MM.1S (cell line): Measurements from ENCODE around the gene GNAT1.

Source experiments
- DNase-seq: peaks from one replicate; pipeline ENCODE4 v3.0.0-alpha.2; 2015
- H2AFZ ChIP-seq: fragments of 300-600 bp; sonication (generic); 2 replicates; pipeline ENCODE4 v1.6.0; 2016; ENCODE audit warnings: antibody characterized with exemption, low read length
- H3F3A ChIP-seq: fragments of 300-600 bp; sonication (generic); 2 replicates; pipeline ENCODE4 v1.6.1; 2016; ENCODE audit warnings: mild to moderate bottlenecking, antibody characterized with exemption, low read length, moderate library complexity, mixed read lengths; ENCODE audit not compliant: insufficient read depth
- H3K27ac ChIP-seq: fragments of 300-600 bp; sonication (generic); 2 replicates; pipeline ENCODE4 v1.5.1; 2016; ENCODE audit warnings: mild to moderate bottlenecking, low read length
- H3K27me3 ChIP-seq: fragments of 300-600 bp; sonication (generic); replicated peaks from 2 replicates; pipeline ENCODE4 v1.6.0; 2016; ENCODE audit warnings: low read length; ENCODE audit not compliant: insufficient read depth
- H3K36me3 ChIP-seq: fragments of 300-600 bp; sonication (generic); replicated peaks from 2 replicates; pipeline ENCODE4 v1.6.1; 2016; ENCODE audit warnings: mild to moderate bottlenecking, low read length, mixed read lengths; ENCODE audit not compliant: insufficient read depth
- H3K4me1 ChIP-seq: fragments of 300-600 bp; sonication (generic); 2 replicates; pipeline ENCODE4 v1.6.1; 2016; ENCODE audit warnings: low read length, mixed read lengths
- H3K4me2 ChIP-seq: fragments of 300-600 bp; sonication (generic); 2 replicates; pipeline ENCODE4 v1.6.0; 2016; ENCODE audit warnings: low read depth, low read length
- H3K4me3 ChIP-seq: fragments of 300-600 bp; sonication (generic); 2 replicates; pipeline ENCODE4 v1.5.1; 2016; ENCODE audit warnings: low read length, mixed read lengths
- H3K79me2 ChIP-seq: fragments of 300-600 bp; sonication (generic); 2 replicates; pipeline ENCODE4 v1.6.1; 2016; ENCODE audit warnings: mixed run types, low read length, mixed read lengths
- H3K9ac ChIP-seq: fragments of 300-600 bp; sonication (generic); 2 replicates; pipeline ENCODE4 v1.6.1; 2016; ENCODE audit warnings: low read length, mixed read lengths
- H3K9me2 ChIP-seq: fragments of 300-600 bp; sonication (generic); replicated peaks from 2 replicates; pipeline ENCODE4 v1.6.1; 2016; ENCODE audit warnings: mild to moderate bottlenecking, low read length, mixed read lengths; ENCODE audit not compliant: insufficient read depth
- H3K9me3 ChIP-seq: fragments of 300-600 bp; sonication (generic); replicated peaks from 2 replicates; pipeline ENCODE4 v1.6.1; 2016; ENCODE audit warnings: mild to moderate bottlenecking, low read length, mixed read lengths; ENCODE audit not compliant: insufficient read depth
- H4K20me1 ChIP-seq: fragments of 300-600 bp; sonication (generic); 2 replicates; pipeline ENCODE4 v1.6.1; 2016; ENCODE audit warnings: mild to moderate bottlenecking, low read length, moderate library complexity, mixed read lengths; ENCODE audit not compliant: insufficient read depth
- EZH2 ChIP-seq: fragments of 300-600 bp; sonication (generic); optimal IDR thresholded peaks from 2 replicates; pipeline ENCODE3; 2017; ENCODE audit warnings: low read depth, mild to moderate bottlenecking, antibody characterized with exemption, low read length, mixed read lengths
- EZH2phosphoT487 ChIP-seq: fragments of 300-600 bp; sonication (generic); IDR thresholded peaks from 2 replicates; pipeline ENCODE4 v1.6.1; 2018; ENCODE audit warnings: antibody characterized with exemption, low read length
- TF ChIP-seq, protein P1 (sequence below): fragments of 300-600 bp; sonication (generic); IDR thresholded peaks from 2 replicates; pipeline ENCODE4 v1.5.1; 2016; ENCODE audit warnings: antibody characterized with exemption, low read length, mixed read lengths

Gene GNAT1

DNA sequence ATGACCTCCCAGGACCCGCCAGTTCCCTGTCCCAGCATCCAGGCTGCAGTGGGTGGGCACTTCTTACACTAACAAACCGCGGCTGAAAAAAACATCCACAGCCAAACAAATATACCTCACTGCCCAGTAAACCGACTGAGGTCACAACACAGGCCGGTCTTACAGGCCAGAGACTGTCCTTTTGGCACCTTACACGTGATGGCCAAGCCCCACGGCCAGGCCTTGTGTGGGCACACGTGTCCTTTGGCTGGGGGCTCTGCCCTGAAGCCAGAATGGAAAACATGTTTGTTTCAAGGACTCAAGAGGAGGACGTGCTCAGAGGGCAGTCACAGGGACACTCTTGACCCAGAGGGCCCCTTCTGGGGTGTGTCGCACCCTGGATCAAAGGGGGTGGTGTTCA is 23.4 kb downstream of the GNAT1 start:
- H3K9me2 ChIP-seq = no peaks in the 10 kb centered on the region
- H3K4me3 ChIP-seq = no peak overlapping the region
- peaks cover 80% of the 10 kb centered on the region for H3K27me3 ChIP-seq
- H2AFZ ChIP-seq = no peak overlapping the region
- H3K79me2 ChIP-seq = no peaks in the 10 kb centered on the region
- no peak for DNase-seq
- H3K27ac ChIP-seq = no peak overlapping the region
- no peaks in the 10 kb centered on the region for H3K36me3 ChIP-seq
- no peak overlapping the region for H3K9ac ChIP-seq
- TF ChIP-seq, protein P1, sequence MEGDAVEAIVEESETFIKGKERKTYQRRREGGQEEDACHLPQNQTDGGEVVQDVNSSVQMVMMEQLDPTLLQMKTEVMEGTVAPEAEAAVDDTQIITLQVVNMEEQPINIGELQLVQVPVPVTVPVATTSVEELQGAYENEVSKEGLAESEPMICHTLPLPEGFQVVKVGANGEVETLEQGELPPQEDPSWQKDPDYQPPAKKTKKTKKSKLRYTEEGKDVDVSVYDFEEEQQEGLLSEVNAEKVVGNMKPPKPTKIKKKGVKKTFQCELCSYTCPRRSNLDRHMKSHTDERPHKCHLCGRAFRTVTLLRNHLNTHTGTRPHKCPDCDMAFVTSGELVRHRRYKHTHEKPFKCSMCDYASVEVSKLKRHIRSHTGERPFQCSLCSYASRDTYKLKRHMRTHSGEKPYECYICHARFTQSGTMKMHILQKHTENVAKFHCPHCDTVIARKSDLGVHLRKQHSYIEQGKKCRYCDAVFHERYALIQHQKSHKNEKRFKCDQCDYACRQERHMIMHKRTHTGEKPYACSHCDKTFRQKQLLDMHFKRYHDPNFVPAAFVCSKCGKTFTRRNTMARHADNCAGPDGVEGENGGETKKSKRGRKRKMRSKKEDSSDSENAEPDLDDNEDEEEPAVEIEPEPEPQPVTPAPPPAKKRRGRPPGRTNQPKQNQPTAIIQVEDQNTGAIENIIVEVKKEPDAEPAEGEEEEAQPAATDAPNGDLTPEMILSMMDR = no peak
- no peak for TF ChIP-seq EZH2
- TF ChIP-seq EZH2phosphoT487 = no peak
- H4K20me1 ChIP-seq = no peaks in the 10 kb centered on the region
- H3K9me3 ChIP-seq = no peaks in the 10 kb centered on the region
- no peaks in the 10 kb centered on the region for H3K4me1 ChIP-seq
- no peak overlapping the region for H3K4me2 ChIP-seq
- no peaks in the 10 kb centered on the region for H3F3A ChIP-seq

DNA sequence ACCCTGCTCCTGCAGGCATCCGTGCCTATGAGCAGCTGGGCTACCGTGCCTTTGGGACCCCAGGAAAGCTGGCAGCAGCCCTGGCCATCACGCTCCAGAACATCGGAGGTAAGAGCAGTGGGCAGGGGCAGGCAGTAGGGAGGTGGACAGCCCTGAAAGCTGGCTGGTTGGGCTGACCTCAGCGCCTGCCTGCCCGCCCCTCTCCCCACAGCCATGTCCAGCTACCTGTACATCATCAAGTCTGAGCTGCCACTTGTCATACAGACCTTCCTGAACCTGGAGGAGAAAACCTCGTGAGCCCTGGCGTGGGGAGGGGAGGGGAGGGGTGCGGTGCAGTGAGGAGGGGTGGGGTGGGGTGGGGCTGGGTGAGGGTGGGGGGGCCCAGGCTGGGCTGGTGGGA is 24.1 kb downstream of the GNAT1 start:
- H3K4me2 ChIP-seq = no peak overlapping the region
- no peaks in the 10 kb centered on the region for H4K20me1 ChIP-seq
- H3K4me1 ChIP-seq = no peaks in the 10 kb centered on the region
- no peaks in the 10 kb centered on the region for H3K9me2 ChIP-seq
- TF ChIP-seq EZH2phosphoT487 (no peak), EZH2 (no peak)
- TF ChIP-seq, protein P1 = no peak
- no peak overlapping the region for H2AFZ ChIP-seq
- no peak overlapping the region for H3K27ac ChIP-seq
- H3K36me3 ChIP-seq = no peaks in the 10 kb centered on the region
- no peak for DNase-seq
- no peaks in the 10 kb centered on the region for H3K79me2 ChIP-seq
- H3F3A ChIP-seq = no peaks in the 10 kb centered on the region
- H3K9ac ChIP-seq = no peak overlapping the region
- H3K4me3 ChIP-seq = no peak overlapping the region
- H3K9me3 ChIP-seq = no peaks in the 10 kb centered on the region
- H3K27me3 ChIP-seq = peaks cover 80% of the 10 kb centered on the region

DNA sequence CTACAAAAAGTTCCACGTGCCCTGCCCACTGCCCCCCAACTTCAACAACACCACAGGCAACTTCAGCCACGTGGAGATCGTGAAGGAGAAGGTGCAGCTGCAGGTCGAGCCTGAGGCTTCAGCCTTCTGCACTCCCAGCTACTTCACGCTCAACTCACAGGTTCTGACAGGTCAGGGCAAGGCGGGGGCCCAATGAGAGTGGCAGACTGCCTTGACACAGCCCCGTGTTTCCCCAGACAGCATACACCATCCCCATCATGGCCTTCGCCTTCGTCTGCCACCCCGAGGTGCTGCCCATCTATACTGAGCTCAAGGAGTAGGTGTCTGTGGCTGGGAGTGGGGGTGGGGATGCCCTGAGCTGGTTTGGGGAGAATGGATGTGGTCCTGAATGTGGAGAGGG is 26.3 kb downstream of the GNAT1 start:
- Histone ChIP-seq H3K4me2 (no peak overlapping the region), H3K9me2 (no peaks in the 10 kb centered on the region), H3K4me3 (no peak overlapping the region), H3F3A (no peaks in the 10 kb centered on the region), H3K27ac (no peak overlapping the region), H3K27me3 (peaks cover 67% of the 10 kb centered on the region), H2AFZ (no peak overlapping the region), H3K36me3 (no peaks in the 10 kb centered on the region), H4K20me1 (no peaks in the 10 kb centered on the region), H3K79me2 (no peaks in the 10 kb centered on the region), H3K9me3 (no peaks in the 10 kb centered on the region), H3K4me1 (no peaks in the 10 kb centered on the region), H3K9ac (no peak overlapping the region)
- TF ChIP-seq, protein P1 = no peak
- DNase-seq = no peak
